ENCODE measurements around the gene SAPCD2.
A peak's percentile ranks its signal among the peaks of the same experiment; 100 is the strongest.

The SAPCD2 gene

GRCh38 chr9:137107312-137107921 is 37.1 kb upstream of the SAPCD2 start:
- no peak for DNase-seq (ENCODE audit: low read depth)

- no peak for DNase-seq (ENCODE audit: low read depth)
Measured at GRCh38 chr9:137106662-137107250, 36.4 kb upstream of the SAPCD2 start.

- DNase-seq (ENCODE audit: low read depth): no peak
Measured at GRCh38 chr9:137105814-137106661, 35.7 kb upstream of the SAPCD2 start.

GRCh38 chr9:137103206-137103999 is 33.0 kb upstream of the SAPCD2 start:
- DNase-seq (ENCODE audit: low read depth): no peak

GRCh38 chr9:137099231-137099630 is 28.9 kb upstream of the SAPCD2 start:
- DNase-seq (ENCODE audit: low read depth): no peak

- DNase-seq (ENCODE audit: low read depth): no peak
Measured at GRCh38 chr9:137097761-137098462, 27.6 kb upstream of the SAPCD2 start.

- DNase-seq (ENCODE audit: low read depth): no peak
Measured at GRCh38 chr9:137096785-137097546, 26.6 kb upstream of the SAPCD2 start.

GRCh38 chr9:137095664-137096517 is 25.5 kb upstream of the SAPCD2 start:
- DNase-seq (ENCODE audit: low read depth): peak; percentile 73

- DNase-seq (ENCODE audit: low read depth): no peak
Measured at GRCh38 chr9:137089232-137089947, 19.0 kb upstream of the SAPCD2 start.

- DNase-seq (ENCODE audit: low read depth): no peak
Measured at GRCh38 chr9:137088121-137088520, 17.8 kb upstream of the SAPCD2 start.

GRCh38 chr9:137087409-137087925 is 17.1 kb upstream of the SAPCD2 start:
- no peak for DNase-seq (ENCODE audit: low read depth)

- peak; percentile 100 for DNase-seq (ENCODE audit: low read depth)
Measured at GRCh38 chr9:137086531-137087408, 16.4 kb upstream of the SAPCD2 start, which contains the start of gene MAN1B1. Gene MAN1B1 (plus strand): TSS chr9:137086985. CDS start chr9:137087000, 15 bp downstream.

- DNase-seq (ENCODE audit: low read depth): no peak
Measured at GRCh38 chr9:137085920-137086530, 15.7 kb upstream of the SAPCD2 start.

GRCh38 chr9:137084526-137084925 is 14.2 kb upstream of the SAPCD2 start:
- no peak for DNase-seq (ENCODE audit: low read depth)

GRCh38 chr9:137083394-137084004 is 13.1 kb upstream of the SAPCD2 start:
- no peak for DNase-seq (ENCODE audit: low read depth)

GRCh38 chr9:137082925-137083290 is 12.6 kb upstream of the SAPCD2 start:
- DNase-seq (ENCODE audit: low read depth): no peak

All from stimulated activated CD8-positive, alpha-beta memory T cell treated with anti-CD3 and anti-CD28 coated beads, Interleukin-4, amount 100 ng/mL, for 24 hours (primary cell).